HEK293T (cell line): ENCODE measurements around the gene OR52K2.

Experiments used
- BHLHE40 ChIP-seq: fragments of 450-650 bp; IDR thresholded peaks from 2 replicates; pipeline ENCODE4 v1.6.1; 2016; ENCODE audit warnings: mild to moderate bottlenecking, moderate library complexity, borderline replicate concordance
- CTBP1 ChIP-seq: fragments of 450-650 bp; IDR thresholded peaks from 2 replicates; pipeline ENCODE4 v1.6.1; 2016; ENCODE audit warnings: borderline replicate concordance
- ELF4 ChIP-seq: fragments of 450-650 bp; IDR thresholded peaks from 2 replicates; pipeline ENCODE4 v1.6.1; 2017; ENCODE audit warnings: antibody characterized with exemption
- FOXK2 ChIP-seq: fragments of 450-650 bp; IDR thresholded peaks from 2 replicates; pipeline ENCODE4 v1.6.1; 2016; ENCODE audit warnings: mild to moderate bottlenecking
- FOXM1 ChIP-seq: fragments of 450-650 bp; IDR thresholded peaks from 2 replicates; pipeline ENCODE4 v1.6.1; 2017; ENCODE audit warnings: mild to moderate bottlenecking, borderline replicate concordance
- HDGF ChIP-seq: fragments of 450-650 bp; IDR thresholded peaks from 2 replicates; pipeline ENCODE4 v1.6.1; 2017; ENCODE audit warnings: antibody characterized with exemption, borderline replicate concordance
- L3MBTL2 ChIP-seq: fragments of 450-650 bp; conservative IDR thresholded peaks from 2 replicates; pipeline ENCODE4 v1.6.1; 2016; ENCODE audit warnings: mild to moderate bottlenecking
- LEF1 ChIP-seq: fragments of 450-650 bp; IDR thresholded peaks from 2 replicates; pipeline ENCODE4 v1.6.1; 2017; ENCODE audit warnings: mild to moderate bottlenecking, borderline replicate concordance
- NFRKB ChIP-seq: fragments of 450-650 bp; IDR thresholded peaks from 2 replicates; pipeline ENCODE4 v1.6.1; 2016; ENCODE audit warnings: mild to moderate bottlenecking, moderate library complexity
- SP1 ChIP-seq: fragments of 450-650 bp; IDR thresholded peaks from 2 replicates; pipeline ENCODE4 v1.6.1; 2017
- TARDBP ChIP-seq: fragments of 450-650 bp; IDR thresholded peaks from 2 replicates; pipeline ENCODE4 v1.6.1; 2016
- ZNF384 ChIP-seq: fragments of 450-650 bp; IDR thresholded peaks from 2 replicates; pipeline ENCODE4 v1.6.1; 2016
- TF ChIP-seq, protein P1 (sequence below): fragments of 450-650 bp; IDR thresholded peaks from 2 replicates; pipeline ENCODE4 v1.6.1; 2016

DNA sequence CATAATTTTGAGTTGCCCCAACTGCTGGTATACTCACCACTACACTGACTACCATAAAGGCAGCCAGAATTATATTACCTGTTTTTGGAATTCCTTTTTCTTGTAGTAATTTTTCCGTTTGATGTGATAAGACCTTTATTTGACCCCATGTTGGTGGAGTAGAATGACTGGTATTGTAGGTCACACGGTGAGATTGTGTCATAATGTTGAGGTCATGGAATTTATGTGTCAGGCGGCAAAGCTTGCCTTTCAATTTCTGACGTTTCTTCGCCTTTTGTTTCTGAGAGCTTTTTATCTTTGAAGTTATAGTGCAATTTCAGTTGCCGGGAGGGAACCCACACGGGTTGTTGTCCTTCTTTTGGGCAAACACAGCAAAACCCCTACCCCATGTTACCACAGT is 46.4 kb downstream of the OR52K2 start:
- TF ChIP-seq FOXM1: no peak
- TF ChIP-seq ZNF384: no peak
- no peak for TF ChIP-seq SP1
- no peak for TF ChIP-seq CTBP1
- no peak for TF ChIP-seq BHLHE40
- TF ChIP-seq NFRKB: no peak
- TF ChIP-seq TARDBP: no peak
- TF ChIP-seq HDGF: no peak
- TF ChIP-seq LEF1: no peak
- TF ChIP-seq FOXK2: no peak
- no peak for TF ChIP-seq L3MBTL2
- TF ChIP-seq, protein P1, sequence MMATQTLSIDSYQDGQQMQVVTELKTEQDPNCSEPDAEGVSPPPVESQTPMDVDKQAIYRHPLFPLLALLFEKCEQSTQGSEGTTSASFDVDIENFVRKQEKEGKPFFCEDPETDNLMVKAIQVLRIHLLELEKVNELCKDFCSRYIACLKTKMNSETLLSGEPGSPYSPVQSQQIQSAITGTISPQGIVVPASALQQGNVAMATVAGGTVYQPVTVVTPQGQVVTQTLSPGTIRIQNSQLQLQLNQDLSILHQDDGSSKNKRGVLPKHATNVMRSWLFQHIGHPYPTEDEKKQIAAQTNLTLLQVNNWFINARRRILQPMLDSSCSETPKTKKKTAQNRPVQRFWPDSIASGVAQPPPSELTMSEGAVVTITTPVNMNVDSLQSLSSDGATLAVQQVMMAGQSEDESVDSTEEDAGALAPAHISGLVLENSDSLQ: no peak
- no peak for TF ChIP-seq ELF4
